GM12878 (cell line): ENCODE data around the gene CCDC80. TPM values are rescaled to one million over a fixed set of nuclear protein-coding genes. Genes with fewer than 3 reads are reported as not detected.
A peak's percentile ranks its signal among the peaks of the same experiment; 100 is the strongest.

Source experiments
- ATAC-seq: fragments of 200-7000 bp; cut with Tn5 transposase; 3 replicates; pipeline ENCODE4 v1.9.1; 2020; ENCODE audit warnings: mild to moderate bottlenecking, moderate library complexity
- BruUV-seq: library from RNA; stranded (reverse); fragments of 400-500 nt; replicated peaks from 2 replicates; lab custom pipeline; 2021; lab: Mats Ljungman, UMichigan
- CTCF ChIA-PET: fragments of 300-600 bp; sonication (Branson Sonifier 250); formaldehyde crosslinking; extraction: SDS; loops from one replicate; lab custom pipeline; 2021; ENCODE audit warnings: inconsistent platforms; lab: Yijun Ruan, JAX
- POLR2A ChIA-PET: fragments of 350-600 bp; formaldehyde crosslinking; extraction: SDS; loops from one replicate; lab custom pipeline; 2021; ENCODE audit warnings: inconsistent platforms; lab: Charles Lee
- RAD21 ChIA-PET: fragments of 300-600 bp; sonication (Branson Sonifier 250); formaldehyde crosslinking; loops from one replicate; lab custom pipeline; 2023; ENCODE audit warnings: antibody characterized with exemption; ENCODE audit not compliant: unreplicated experiment; lab: Charles Lee
- SMC1A ChIA-PET: fragments of 300-600 bp; sonication (Branson Sonifier 250); formaldehyde crosslinking; loops from one replicate; lab custom pipeline; 2023; ENCODE audit not compliant: unreplicated experiment, uncharacterized antibody; lab: Charles Lee
- DNase-seq: peaks from one replicate; pipeline ENCODE4 v3.0.0-alpha.2; 2011; ENCODE audit warnings: low read depth, low spot score
- FAIRE-seq: peaks from 3 replicates; lab custom pipeline; 2011; peaks lifted over from hg19 to GRCh38; lab: Jason Lieb, UNC
- H2AFZ ChIP-seq: 2 replicates; pipeline ENCODE4 v1.6.0; 2011; ENCODE audit warnings: low read depth, low read length, control low read depth; ENCODE audit not compliant: control insufficient read depth
- H3K27ac ChIP-seq: 2 replicates; pipeline ENCODE4 v1.5.1; 2011; ENCODE audit warnings: control low read depth; ENCODE audit not compliant: control insufficient read depth, insufficient read depth
- H3K27me3 ChIP-seq, 2 experiments: replicated peaks in 1 of 2; 2 replicates each; pipeline versions ENCODE4 v1.6.0 to v1.6.1; 2011; ENCODE audit warnings: low read length in 1 of 2; ENCODE audit not compliant: control insufficient read depth in 2 of 2, insufficient read depth in 2 of 2
- H3K36me3 ChIP-seq, 2 experiments: 2 replicates each; pipeline ENCODE4 v1.5.1; 2011; ENCODE audit warnings: low read length in 1 of 2; ENCODE audit not compliant: control insufficient read depth in 2 of 2, insufficient read depth in 2 of 2
- H3K4me1 ChIP-seq: 2 replicates; pipeline ENCODE4 v1.6.1; 2011; ENCODE audit warnings: mild to moderate bottlenecking, low read length, moderate library complexity, mixed read lengths; ENCODE audit not compliant: control insufficient read depth, insufficient read depth
- H3K4me2 ChIP-seq: 2 replicates; pipeline ENCODE4 v1.6.0; 2011; ENCODE audit warnings: control low read depth; ENCODE audit not compliant: control insufficient read depth, insufficient read depth
- H3K4me3 ChIP-seq: fragments of 200-600 bp; sonication (generic); 2 replicates; pipeline ENCODE4 v1.5.1; 2016
- H3K79me2 ChIP-seq: 2 replicates; pipeline ENCODE4 v1.6.0; 2011; ENCODE audit warnings: low read length; ENCODE audit not compliant: control insufficient read depth, insufficient read depth
- H3K9ac ChIP-seq: 2 replicates; pipeline ENCODE4 v1.8.0; 2011; ENCODE audit warnings: low read length, control low read depth, mixed read lengths; ENCODE audit not compliant: control insufficient read depth, insufficient read depth
- H3K9me3 ChIP-seq: replicated peaks from 3 replicates; pipeline ENCODE4 v1.5.1; 2011; ENCODE audit warnings: mild to moderate bottlenecking, low read length; ENCODE audit not compliant: control insufficient read depth, insufficient read depth
- H4K20me1 ChIP-seq: 2 replicates; pipeline ENCODE4 v1.6.0; 2011; ENCODE audit not compliant: control insufficient read depth, insufficient read depth
- ATF2 ChIP-seq: IDR thresholded peaks from 2 replicates; pipeline ENCODE4 v1.6.1; 2012; ENCODE audit warnings: low read length, inconsistent platforms
- ATF7 ChIP-seq: fragments of 450-650 bp; IDR thresholded peaks from 2 replicates; pipeline ENCODE4 v1.6.1; 2016; ENCODE audit warnings: low read depth, mild to moderate bottlenecking
- BCL11A ChIP-seq: IDR thresholded peaks from 2 replicates; pipeline ENCODE4 v1.6.1; 2011; ENCODE audit warnings: low read depth, low read length
- BCL3 ChIP-seq: IDR thresholded peaks from 2 replicates; pipeline ENCODE4 v1.6.1; 2011; ENCODE audit warnings: borderline replicate concordance, low read depth, mild to moderate bottlenecking, moderate library complexity, low read length; ENCODE audit not compliant: insufficient read depth, poor library complexity, severe bottlenecking
- CBX3 ChIP-seq: fragments of 200-600 bp; sonication (generic); IDR thresholded peaks from 2 replicates; pipeline ENCODE4 v1.6.1; 2016; ENCODE audit warnings: low read depth, borderline replicate concordance
- EP300 ChIP-seq, 2 experiments: fragments of 150-350 bp in 1 of 2; IDR thresholded peaks; 2 replicates each; pipeline ENCODE4 v1.6.1; 2011 to 2012; ENCODE audit warnings: low read depth in 2 of 2, low read length in 2 of 2, borderline replicate concordance in 1 of 2, improper control_type of control experiment in 1 of 2, inconsistent platforms in 1 of 2; ENCODE audit not compliant: control insufficient read depth in 1 of 2
- JUNB ChIP-seq: IDR thresholded peaks from 2 replicates; pipeline ENCODE4 v1.6.1; 2016; ENCODE audit warnings: antibody characterized with exemption, mild to moderate bottlenecking
- MTA3 ChIP-seq: IDR thresholded peaks from 2 replicates; pipeline ENCODE4 v1.6.1; 2012; ENCODE audit warnings: low read length, inconsistent platforms, borderline replicate concordance
- NFIC ChIP-seq: IDR thresholded peaks from 2 replicates; pipeline ENCODE4 v1.6.1; 2012; ENCODE audit warnings: low read depth, mild to moderate bottlenecking, inconsistent platforms, low read length, moderate library complexity
- RAD51 ChIP-seq: fragments of 450-650 bp; IDR thresholded peaks from 2 replicates; pipeline ENCODE4 v1.6.1; 2016; ENCODE audit warnings: moderate library complexity, mild to moderate bottlenecking, inconsistent platforms
- RFX5 ChIP-seq: IDR thresholded peaks from 2 replicates; pipeline ENCODE4 v1.6.1; 2011; ENCODE audit warnings: low read depth, low read length, improper control_type of control experiment
- RUNX3 ChIP-seq: IDR thresholded peaks from 2 replicates; pipeline ENCODE4 v1.6.1; 2012; ENCODE audit warnings: low read length, inconsistent platforms
- STAT1 ChIP-seq: fragments of 450-650 bp; conservative IDR thresholded peaks from 2 replicates; pipeline ENCODE4 v1.6.1; 2014; ENCODE audit warnings: antibody characterized with exemption, mild to moderate bottlenecking
- TCF3 ChIP-seq: IDR thresholded peaks from 2 replicates; pipeline ENCODE4 v1.6.1; 2012; ENCODE audit warnings: low read depth, mild to moderate bottlenecking, low read length, borderline replicate concordance; ENCODE audit not compliant: insufficient read depth
- WGBS: methylation state at CpG from one replicate; pipeline ENCODE4 v1.1.6; 2016; ENCODE audit warnings: low lambda C conversion rate; ENCODE audit not compliant: insufficient replicate concordance, insufficient coverage; ENCODE audit errors: missing lambda C conversion rate; 5-methylcytosine and 5-hydroxymethylcytosine counted together
- in situ Hi-C: fragments of 300-500 bp; cut with MboI; formaldehyde crosslinking; loops from 9 replicates; pipeline ENCODE4 v1.14.3; 2018; ENCODE audit warnings: mixed read lengths
- intact Hi-C: fragments of 100-400 bp; cut with micrococcal nuclease; formaldehyde crosslinking; loops from one replicate; pipeline ENCODE4 v1.14.2; 2022; ENCODE audit not compliant: unreplicated experiment
- polyA plus RNA-seq, 11 experiments: library from polyadenylated mRNA; depleted of rRNA in 4 of 11; unstranded in 6 of 11; stranded (reverse) in 5 of 11; fragments of >200 nt; fragmentation: Nextera tagmentation in 4 of 11; fragmentation: Illumina TruSeq in 1 of 11; extraction: Ambion mirVana in 4 of 11; extraction: Trizol in 1 of 11; gene quantifications; 1 replicate in 1 of 11; 2 replicates in 10 of 11; pipeline versions ENCODE4 v1.2.1 to v1.2.3, GENCODE V29; 2011 to 2016; ENCODE audit warnings: inconsistent platforms in 2 of 11, missing spikeins in 2 of 11, low read depth in 1 of 11
- total RNA-seq, 4 experiments: library from RNA; depleted of rRNA in 3 of 4; stranded (reverse); fragments of >200 nt in 3 of 4; fragmentation: Illumina TruSeq in 1 of 4; extraction: Trizol in 1 of 4; gene quantifications; 2 replicates each; pipeline versions ENCODE4 v1.2.1 to v1.2.3, GENCODE V29; 2013 to 2021

CCDC80 gene
- total and polyA plus RNA-seq, 10 of the 15 experiments (the other 5 are each of a cell fraction or from before 2014, with no cell fraction given), result 0.01 to 0.59 (median 0.21) TPM; not detected in 5

- intact Hi-C loops (loop anchor here (5.0 kb wide), 1 partner anchor 73 kb away; no protein-coding TSS in a partner anchor), in situ Hi-C loops (no loop called here)
- SMC1A ChIA-PET, result no interaction called here
- RAD21 ChIA-PET, result no interaction called here
- FAIRE-seq (no peak), ATAC-seq (no peak), DNase-seq (no peak)
- H3K9ac ChIP-seq, result no peak overlapping the region
- H3K36me3 ChIP-seq, result no peaks in the 10 kb centered on the region
- TF ChIP-seq RUNX3 (peak; percentile 17; the same call in 1 of the 2 replicates), EP300 (IDR thresholded peaks at IDR 0.05; ENCODE audit: borderline replicate concordance in 1 of 2, control insufficient read depth in 1 of 2, low read depth in 2 of 2, low read length in 2 of 2) (no peak)
- POLR2A ChIA-PET, result interaction anchor here (0.6 kb wide), 1 partner anchor 13 kb away, joined by 3 read pairs; no protein-coding TSS in a partner anchor
- no TSS peak for BruUV-seq
- 36% methylated on average over 4 of the region's 4 CpGs for WGBS
- H2AFZ ChIP-seq, result no peak overlapping the region
- H3K27ac ChIP-seq, result no peak overlapping the region
- H3K4me2 ChIP-seq, result no peak overlapping the region
- H3K9me3 ChIP-seq, result no peaks in the 10 kb centered on the region
- peaks cover 16% of the 10 kb centered on the region for H3K4me1 ChIP-seq
- no peaks in the 10 kb centered on the region for H4K20me1 ChIP-seq
- no peaks in the 10 kb centered on the region for H3K79me2 ChIP-seq
- CTCF ChIA-PET, result interaction anchor here (2.3 kb wide), 1 partner anchor 22 kb away, joined by 7 read pairs; no protein-coding TSS in a partner anchor
- no peak overlapping the region for H3K4me3 ChIP-seq
- H3K27me3 ChIP-seq, result peaks cover 0 to 8% of the 10 kb centered on the region in 2 experiments; a peak in 2 of 4 replicates
These were observed 36.4 kb downstream of the CCDC80 start for GRCh38 chr3:112604536-112604935.

- no peak overlapping the region for H2AFZ ChIP-seq
- H3K79me2 ChIP-seq, result no peaks in the 10 kb centered on the region
- FAIRE-seq, result peak; percentile 79
- H3K4me1 ChIP-seq, result peaks cover 16% of the 10 kb centered on the region
- H3K36me3 ChIP-seq, result no peaks in the 10 kb centered on the region
- intact Hi-C loops, result loop anchor here (5.0 kb wide), 1 partner anchor 75 kb away; no protein-coding TSS in a partner anchor
- SMC1A ChIA-PET, result interaction anchor here (0.6 to 1.6 kb wide), 3 partner anchors 10 to 723 kb away, joined by 3 read pairs; no protein-coding TSS in a partner anchor
- in situ Hi-C loops, result no loop called here
- H3K4me3 ChIP-seq, result no peak overlapping the region
- H3K4me2 ChIP-seq, result peak overlapping the region; percentile 30; the same call in 1 of the 2 replicates
- H3K27me3 ChIP-seq, result peaks cover 0 to 5% of the 10 kb centered on the region in 2 experiments; a peak in 2 of 4 replicates
- no peak overlapping the region for H3K9ac ChIP-seq
- CTCF ChIA-PET, result interaction anchor here (0.7 to 2.8 kb wide), 5 partner anchors 12 to 433 kb away, joined by 3 to 13 read pairs (median 4); no protein-coding TSS in a partner anchor
- H3K9me3 ChIP-seq, result no peaks in the 10 kb centered on the region
- ATAC-seq, result peak; percentile 82
- RAD21 ChIA-PET, result interaction anchor here (1.1 kb wide), 1 partner anchor 41 kb away, joined by 3 read pairs; no protein-coding TSS in a partner anchor
- peak; percentile 13 for DNase-seq
- POLR2A ChIA-PET, result interaction anchor here (0.6 kb wide), 1 partner anchor 49 kb away, joined by 3 read pairs; no protein-coding TSS in a partner anchor
- BruUV-seq, result no TSS peak
- no peaks in the 10 kb centered on the region for H4K20me1 ChIP-seq
- no peak overlapping the region for H3K27ac ChIP-seq
- peak; percentile 27; the same call in 1 of the 2 replicates for TF ChIP-seq MTA3
- no peak for TF ChIP-seq TCF3
- peak; percentile 71 for TF ChIP-seq ATF2
- no peak for TF ChIP-seq RFX5
- no peak for TF ChIP-seq BCL11A
- TF ChIP-seq CBX3, result no peak
- peak; percentile 93 for TF ChIP-seq JUNB
- TF ChIP-seq RAD51, result no peak
- TF ChIP-seq BCL3, result peak; percentile 14
- TF ChIP-seq ATF7, result no peak
- TF ChIP-seq NFIC, result peak; percentile 88
- TF ChIP-seq STAT1, result no peak
These were observed 38.6 kb downstream of the CCDC80 start for GRCh38 chr3:112602217-112602838.
